HUES6 (cell line): ENCODE measurements around the gene AKR7A3.
A peak's percentile ranks its signal among the peaks of the same experiment; 100 is the strongest.
"Not testable (repeated sequence)": the region's sequence is repeated elsewhere in the genome, so short reads cannot be mapped to it uniquely, and the experiment has no call there.

Experiments used
- H3K27ac ChIP-seq: 2 replicates; pipeline ENCODE4 v1.7.0; 2013; ENCODE audit warnings: low read depth, mild to moderate bottlenecking, low read length, inconsistent platforms
- H3K27me3 ChIP-seq: 2 replicates; pipeline ENCODE4 v1.6.1; 2013; ENCODE audit warnings: low read length; ENCODE audit not compliant: control insufficient read depth, insufficient read depth
- H3K36me3 ChIP-seq: 2 replicates; pipeline ENCODE4 v1.6.1; 2013; ENCODE audit warnings: low read length; ENCODE audit not compliant: control insufficient read depth, insufficient read depth
- H3K4me1 ChIP-seq: 2 replicates; pipeline ENCODE4 v1.6.1; 2013; ENCODE audit warnings: low read length; ENCODE audit not compliant: control insufficient read depth, insufficient read depth
- H3K4me3 ChIP-seq: 2 replicates; pipeline ENCODE4 v1.5.1; 2013; ENCODE audit warnings: low read depth, low read length
- H3K9ac ChIP-seq: one replicate; pipeline ENCODE4 v1.6.1; 2013; ENCODE audit warnings: mild to moderate bottlenecking, low read length
- H3K9me3 ChIP-seq: 2 replicates; pipeline ENCODE4 v1.6.1; 2013; ENCODE audit warnings: low read depth, low read length; ENCODE audit not compliant: control insufficient read depth, insufficient read depth

The AKR7A3 gene

GRCh38 chr1:19309123-19309813, 20.7 kb upstream of the AKR7A3 start:
- H3K27ac ChIP-seq, result no peak overlapping the region
- no peaks in the 10 kb centered on the region for H3K9me3 ChIP-seq
- peaks cover 14% of the 10 kb centered on the region for H3K4me1 ChIP-seq
- H3K4me3 ChIP-seq, result no peak overlapping the region
- H3K36me3 ChIP-seq, result peaks cover 46% of the 10 kb centered on the region
- H3K27me3 ChIP-seq, result no peaks in the 10 kb centered on the region
- no peak overlapping the region for H3K9ac ChIP-seq

DNA sequence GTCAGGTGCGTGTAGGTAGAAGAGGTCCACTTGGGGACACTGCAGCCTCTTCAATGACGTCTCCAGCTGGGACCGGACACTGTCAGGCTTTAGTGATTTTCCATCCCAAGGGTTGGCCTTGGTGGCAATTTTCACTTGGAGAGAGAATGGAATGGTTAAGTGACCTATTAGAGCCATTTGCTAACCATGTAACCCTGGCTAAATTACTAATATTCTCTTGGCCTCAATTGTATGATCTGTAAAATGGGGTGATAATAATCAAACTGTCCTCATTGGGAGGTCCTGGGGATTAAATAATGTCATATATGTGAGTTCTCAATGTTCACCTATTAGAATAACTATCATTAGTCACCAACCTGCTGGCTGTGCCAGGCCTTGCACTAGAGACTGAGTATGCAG, 19.9 kb upstream of the AKR7A3 start:
- H3K27ac ChIP-seq, result no peak overlapping the region
- no peak overlapping the region for H3K4me3 ChIP-seq
- H3K9ac ChIP-seq, result no peak overlapping the region
- peaks cover 14% of the 10 kb centered on the region for H3K4me1 ChIP-seq
- H3K27me3 ChIP-seq, result no peaks in the 10 kb centered on the region
- peaks cover 54% of the 10 kb centered on the region for H3K36me3 ChIP-seq
- H3K9me3 ChIP-seq, result no peaks in the 10 kb centered on the region

DNA sequence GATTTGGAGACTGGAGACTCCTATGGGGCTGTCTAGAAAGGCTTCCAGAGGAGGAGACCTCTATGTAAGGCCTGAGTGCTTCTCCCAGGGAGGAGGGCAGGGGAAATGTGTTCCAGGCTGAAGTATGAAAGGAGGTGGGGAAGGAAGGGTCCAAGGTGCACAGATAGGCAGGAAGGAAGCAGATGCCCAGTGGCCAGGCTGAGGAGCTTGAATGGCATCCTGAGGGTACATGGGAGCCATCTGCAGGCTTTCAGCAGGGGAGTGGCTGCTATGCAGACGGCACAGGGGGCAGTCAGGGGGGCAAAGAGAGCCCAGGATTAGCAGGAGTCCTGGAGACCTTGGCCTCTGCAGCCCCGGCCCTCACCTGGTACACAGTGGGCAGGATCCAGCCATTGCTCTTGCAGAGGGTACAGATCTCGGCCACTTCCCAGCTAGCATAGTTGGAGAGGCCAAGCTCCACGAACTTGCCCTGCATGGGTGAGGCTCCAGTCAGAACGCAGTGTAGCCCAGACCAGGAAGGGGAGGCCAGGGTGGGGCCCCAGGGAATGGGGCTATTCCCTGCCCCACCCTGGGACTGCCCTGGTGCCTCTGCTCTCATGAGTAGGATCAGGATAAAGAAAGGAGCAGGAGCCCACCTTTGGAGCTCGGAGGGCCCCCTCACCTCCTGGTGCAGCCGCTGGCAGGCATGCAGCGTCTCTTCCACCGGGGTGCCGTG, 19.4 kb upstream of the AKR7A3 start:
- Histone ChIP-seq H3K36me3 (peaks cover 59% of the 10 kb centered on the region), H3K9ac (no peak overlapping the region), H3K27ac (no peak overlapping the region), H3K4me1 (peaks cover 11% of the 10 kb centered on the region), H3K27me3 (no peaks in the 10 kb centered on the region), H3K4me3 (no peak overlapping the region), H3K9me3 (no peaks in the 10 kb centered on the region)

- H3K27me3 ChIP-seq, result no peaks in the 10 kb centered on the region
- no peak overlapping the region for H3K27ac ChIP-seq
- peaks cover 66% of the 10 kb centered on the region for H3K36me3 ChIP-seq
- no peaks in the 10 kb centered on the region for H3K9me3 ChIP-seq
- H3K4me1 ChIP-seq, result peaks cover 7% of the 10 kb centered on the region; the same call in 1 of the 2 replicates
- no peak overlapping the region for H3K4me3 ChIP-seq
- no peak overlapping the region for H3K9ac ChIP-seq
Measured at GRCh38 chr1:19306941-19307340, 18.4 kb upstream of the AKR7A3 start.

GRCh38 chr1:19305880-19306279, 17.3 kb upstream of the AKR7A3 start:
- Histone ChIP-seq H3K36me3 (peaks cover 66% of the 10 kb centered on the region), H3K27me3 (no peaks in the 10 kb centered on the region), H3K27ac (no peak overlapping the region), H3K4me1 (peaks cover 4% of the 10 kb centered on the region; the same call in 1 of the 2 replicates), H3K4me3 (no peak overlapping the region), H3K9me3 (no peaks in the 10 kb centered on the region), H3K9ac (no peak overlapping the region)

DNA sequence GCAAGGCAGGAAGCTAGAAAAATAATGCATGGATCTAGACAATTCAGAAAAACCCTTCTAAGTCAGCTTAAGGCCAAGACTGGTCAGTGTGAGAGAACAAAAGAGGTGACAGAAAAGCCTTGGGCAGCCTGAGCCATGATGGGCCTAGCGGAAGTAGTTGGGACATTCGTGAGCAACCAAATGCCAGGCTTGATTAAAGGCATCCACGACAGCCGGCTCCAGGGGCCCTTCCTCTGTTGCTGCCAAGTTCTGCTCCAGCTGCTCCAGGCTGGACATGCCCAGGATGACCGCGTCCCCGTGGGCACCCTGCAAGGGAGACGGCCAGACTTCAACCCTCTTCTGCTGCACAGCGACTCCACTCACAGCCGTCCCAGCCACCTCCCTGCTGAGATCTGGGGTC, 15.5 kb upstream of the AKR7A3 start:
- not testable (repeated sequence) for H3K27me3 ChIP-seq, H3K4me1 ChIP-seq, H3K9ac ChIP-seq, H3K9me3 ChIP-seq, H3K27ac ChIP-seq, H3K4me3 ChIP-seq
- peaks cover 66% of the 10 kb centered on the region for H3K36me3 ChIP-seq

- no peaks in the 10 kb centered on the region for H3K4me1 ChIP-seq
- H3K36me3 ChIP-seq, result peaks cover 32% of the 10 kb centered on the region
- peaks cover 16% of the 10 kb centered on the region for H3K9me3 ChIP-seq
Measured at GRCh38 chr1:19300211-19300610, 11.6 kb upstream of the AKR7A3 start.

GRCh38 chr1:19294638-19295037, 6.1 kb upstream of the AKR7A3 start:
- Histone ChIP-seq H3K9ac (no peak overlapping the region), H3K27ac (no peak overlapping the region), H3K9me3 (peaks cover 39% of the 10 kb centered on the region), H3K27me3 (peaks cover 7% of the 10 kb centered on the region; the same call in 1 of the 2 replicates), H3K36me3 (peaks cover 3% of the 10 kb centered on the region; the same call in 1 of the 2 replicates), H3K4me3 (no peak overlapping the region), H3K4me1 (no peaks in the 10 kb centered on the region)

More at GRCh38 chr1:19300211-19300610, 11.6 kb upstream of the AKR7A3 start:
- Histone ChIP-seq H3K4me3 (no peak overlapping the region), H3K27ac (no peak overlapping the region), H3K27me3 (no peaks in the 10 kb centered on the region), H3K9ac (no peak overlapping the region)

- Histone ChIP-seq H3K4me3 (peak overlapping the region; percentile 57), H3K27ac (no peak overlapping the region), H3K27me3 (peaks cover 27% of the 10 kb centered on the region), H3K9me3 (peaks cover 13% of the 10 kb centered on the region), H3K36me3 (no peaks in the 10 kb centered on the region; the same call in 1 of the 2 replicates), H3K9ac (no peak overlapping the region), H3K4me1 (no peaks in the 10 kb centered on the region)
Measured at GRCh38 chr1:19289244-19289643, 674 bp upstream of the AKR7A3 start.

DNA sequence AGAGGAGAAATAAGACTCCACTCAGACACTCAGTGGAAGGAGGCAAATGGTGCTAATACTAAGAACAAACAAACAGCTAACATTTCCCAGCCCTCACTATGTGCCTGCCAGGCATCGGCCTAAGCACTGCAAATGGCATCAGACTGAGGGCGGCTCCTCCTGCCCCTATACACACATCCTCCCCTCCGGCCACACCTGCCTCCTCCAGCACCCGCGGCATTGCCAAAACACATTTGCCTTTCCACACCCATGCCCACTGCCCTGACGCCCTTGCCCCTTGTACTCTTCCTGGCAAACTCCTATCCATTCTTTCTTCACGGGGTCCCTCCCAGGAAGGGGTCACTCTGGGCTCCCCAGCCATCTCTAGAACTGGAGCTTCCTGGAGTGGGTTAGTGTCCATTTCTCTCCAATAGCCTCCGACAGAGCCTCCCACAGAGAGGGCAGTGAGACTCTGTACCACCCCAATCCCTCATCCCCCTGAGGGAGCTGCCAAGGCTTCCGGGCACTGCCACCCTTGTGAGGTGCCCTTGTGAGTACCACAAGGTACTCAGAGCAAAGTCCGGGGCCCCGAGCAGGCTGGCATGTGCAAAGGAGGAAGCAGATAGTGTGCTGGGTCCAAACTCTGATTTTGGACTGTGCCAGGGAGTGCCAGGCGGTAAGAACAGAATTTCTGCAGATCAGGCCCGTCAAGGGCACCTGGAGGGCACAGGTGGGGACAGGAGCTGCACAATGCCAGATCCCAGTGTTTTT, 959 bp downstream of the AKR7A3 start:
- H3K27ac ChIP-seq, result no peak overlapping the region
- peaks cover 6% of the 10 kb centered on the region; the same call in 1 of the 2 replicates for H3K9me3 ChIP-seq
- H3K36me3 ChIP-seq, result no peaks in the 10 kb centered on the region
- H3K4me1 ChIP-seq, result no peaks in the 10 kb centered on the region
- no peak overlapping the region for H3K9ac ChIP-seq
- no peak overlapping the region for H3K4me3 ChIP-seq
- H3K27me3 ChIP-seq, result peaks cover 27% of the 10 kb centered on the region

- H3K4me3 ChIP-seq, H3K9ac ChIP-seq, H3K27ac ChIP-seq, H3K4me1 ChIP-seq, H3K9me3 ChIP-seq, H3K36me3 ChIP-seq: not testable (repeated sequence)
- H3K27me3 ChIP-seq, result peaks cover 27% of the 10 kb centered on the region
Measured at GRCh38 chr1:19285807-19286206, 2.8 kb downstream of the AKR7A3 start.
